Ovary (tissue), 3 donors: ENCODE results near the gene AGPAT4.

Experiments used
- EP300 ChIP-seq: sonication (generic); formaldehyde crosslinking; IDR thresholded peaks from one replicate; pipeline ENCODE4 v1.6.1; 2017; ENCODE audit warnings: antibody characterized with exemption
- POLR2A ChIP-seq: fragments of 450-650 bp; IDR thresholded peaks from one replicate; pipeline ENCODE4 v1.6.1; 2017; ENCODE audit warnings: antibody characterized with exemption, mild to moderate bottlenecking, moderate library complexity
- TF ChIP-seq, protein P1 (sequence below), 3 donors: fragments of 450-650 bp in 2 of 3; fragments of 200-600 bp in 1 of 3; IDR thresholded peaks; one replicate each; pipeline versions ENCODE4 v1.5.1 to v1.8.0; 2016 to 2022; ENCODE audit warnings: antibody characterized with exemption in 3 of 3, mild to moderate bottlenecking in 1 of 3
- donor health status: DM: no; HTN: no; CAD: no.

DNA sequence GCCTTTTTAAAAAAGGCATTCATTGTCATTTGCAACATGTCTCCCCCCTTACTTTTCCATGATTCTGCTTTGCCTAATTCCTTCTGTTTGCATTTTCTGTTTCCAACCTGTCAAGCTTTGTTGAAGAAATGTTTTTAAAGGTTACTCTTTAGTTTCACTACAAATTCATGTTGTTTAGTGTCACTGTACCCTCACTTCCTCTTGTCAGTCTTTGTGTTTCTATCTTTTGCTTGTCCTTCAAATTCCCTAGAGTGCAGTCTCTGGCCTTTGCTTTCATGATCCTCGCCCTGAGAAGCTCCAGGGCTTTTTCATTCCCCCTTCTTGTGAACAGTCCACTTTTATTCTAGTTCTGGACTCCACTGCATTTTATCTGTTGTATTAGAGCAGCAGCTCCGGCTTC, 191.6 kb downstream of the AGPAT4 start:
- TF ChIP-seq EP300, result no peak
- TF ChIP-seq, protein P1, sequence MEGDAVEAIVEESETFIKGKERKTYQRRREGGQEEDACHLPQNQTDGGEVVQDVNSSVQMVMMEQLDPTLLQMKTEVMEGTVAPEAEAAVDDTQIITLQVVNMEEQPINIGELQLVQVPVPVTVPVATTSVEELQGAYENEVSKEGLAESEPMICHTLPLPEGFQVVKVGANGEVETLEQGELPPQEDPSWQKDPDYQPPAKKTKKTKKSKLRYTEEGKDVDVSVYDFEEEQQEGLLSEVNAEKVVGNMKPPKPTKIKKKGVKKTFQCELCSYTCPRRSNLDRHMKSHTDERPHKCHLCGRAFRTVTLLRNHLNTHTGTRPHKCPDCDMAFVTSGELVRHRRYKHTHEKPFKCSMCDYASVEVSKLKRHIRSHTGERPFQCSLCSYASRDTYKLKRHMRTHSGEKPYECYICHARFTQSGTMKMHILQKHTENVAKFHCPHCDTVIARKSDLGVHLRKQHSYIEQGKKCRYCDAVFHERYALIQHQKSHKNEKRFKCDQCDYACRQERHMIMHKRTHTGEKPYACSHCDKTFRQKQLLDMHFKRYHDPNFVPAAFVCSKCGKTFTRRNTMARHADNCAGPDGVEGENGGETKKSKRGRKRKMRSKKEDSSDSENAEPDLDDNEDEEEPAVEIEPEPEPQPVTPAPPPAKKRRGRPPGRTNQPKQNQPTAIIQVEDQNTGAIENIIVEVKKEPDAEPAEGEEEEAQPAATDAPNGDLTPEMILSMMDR (IDR thresholded peaks at IDR 0.05), result no peak
- TF ChIP-seq POLR2A, result no peak
